ENCODE measurements around the gene HAUS7.

HAUS7 gene

DNA sequence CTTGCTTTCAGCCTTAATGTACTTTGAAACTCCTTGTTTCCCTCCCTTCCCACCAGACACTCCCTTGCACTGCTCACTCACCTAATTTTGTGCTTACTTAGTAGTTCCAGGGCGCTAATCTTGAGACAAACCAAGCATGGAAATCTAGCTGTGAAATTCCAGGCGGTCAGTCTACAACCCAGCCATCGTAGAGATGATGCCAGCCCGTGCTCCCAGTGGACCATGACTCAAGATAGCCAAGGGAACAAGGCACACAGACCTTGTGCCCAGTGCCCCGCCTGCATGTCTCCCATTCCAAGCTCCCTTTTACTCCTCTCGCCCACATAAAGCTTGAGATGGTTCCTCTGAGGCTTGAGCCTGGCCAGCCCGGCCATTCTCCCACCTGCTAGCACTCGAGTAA lies 35.6 kb downstream of the HAUS7 start:
- TF ChIP-seq BACH2 (CRISPR knock-in tag; IDR thresholded peaks at IDR 0.05; ENCODE audit: borderline replicate concordance), result no peak
- TF ChIP-seq PPARA (CRISPR knock-in tag; IDR thresholded peaks at IDR 0.05; ENCODE audit: borderline replicate concordance), result no peak
- no peak for TF ChIP-seq ESRRG (CRISPR knock-in tag; IDR thresholded peaks at IDR 0.05)
- TF ChIP-seq ZNF565 (CRISPR knock-in tag; conservative IDR thresholded peaks at IDR 0.05; ENCODE audit: low read depth), result no peak
- TF ChIP-seq, protein P1, sequence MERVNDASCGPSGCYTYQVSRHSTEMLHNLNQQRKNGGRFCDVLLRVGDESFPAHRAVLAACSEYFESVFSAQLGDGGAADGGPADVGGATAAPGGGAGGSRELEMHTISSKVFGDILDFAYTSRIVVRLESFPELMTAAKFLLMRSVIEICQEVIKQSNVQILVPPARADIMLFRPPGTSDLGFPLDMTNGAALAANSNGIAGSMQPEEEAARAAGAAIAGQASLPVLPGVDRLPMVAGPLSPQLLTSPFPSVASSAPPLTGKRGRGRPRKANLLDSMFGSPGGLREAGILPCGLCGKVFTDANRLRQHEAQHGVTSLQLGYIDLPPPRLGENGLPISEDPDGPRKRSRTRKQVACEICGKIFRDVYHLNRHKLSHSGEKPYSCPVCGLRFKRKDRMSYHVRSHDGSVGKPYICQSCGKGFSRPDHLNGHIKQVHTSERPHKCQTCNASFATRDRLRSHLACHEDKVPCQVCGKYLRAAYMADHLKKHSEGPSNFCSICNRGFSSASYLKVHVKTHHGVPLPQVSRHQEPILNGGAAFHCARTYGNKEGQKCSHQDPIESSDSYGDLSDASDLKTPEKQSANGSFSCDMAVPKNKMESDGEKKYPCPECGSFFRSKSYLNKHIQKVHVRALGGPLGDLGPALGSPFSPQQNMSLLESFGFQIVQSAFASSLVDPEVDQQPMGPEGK (CRISPR knock-in tag; IDR thresholded peaks at IDR 0.05; ENCODE audit: borderline replicate concordance), result no peak
- no peak for TF ChIP-seq ZNF8 (CRISPR knock-in tag; IDR thresholded peaks at IDR 0.05)
- TF ChIP-seq, protein P2, sequence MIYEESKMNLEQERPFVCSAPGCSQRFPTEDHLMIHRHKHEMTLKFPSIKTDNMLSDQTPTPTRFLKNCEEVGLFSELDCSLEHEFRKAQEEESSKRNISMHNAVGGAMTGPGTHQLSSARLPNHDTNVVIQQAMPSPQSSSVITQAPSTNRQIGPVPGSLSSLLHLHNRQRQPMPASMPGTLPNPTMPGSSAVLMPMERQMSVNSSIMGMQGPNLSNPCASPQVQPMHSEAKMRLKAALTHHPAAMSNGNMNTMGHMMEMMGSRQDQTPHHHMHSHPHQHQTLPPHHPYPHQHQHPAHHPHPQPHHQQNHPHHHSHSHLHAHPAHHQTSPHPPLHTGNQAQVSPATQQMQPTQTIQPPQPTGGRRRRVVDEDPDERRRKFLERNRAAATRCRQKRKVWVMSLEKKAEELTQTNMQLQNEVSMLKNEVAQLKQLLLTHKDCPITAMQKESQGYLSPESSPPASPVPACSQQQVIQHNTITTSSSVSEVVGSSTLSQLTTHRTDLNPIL (CRISPR knock-in tag; IDR thresholded peaks at IDR 0.05; ENCODE audit: low read depth), result no peak
- no peak for TF ChIP-seq ARNTL (CRISPR knock-in tag; IDR thresholded peaks at IDR 0.05; ENCODE audit: borderline replicate concordance, low read depth)
- no peak for TF ChIP-seq RARB (CRISPR knock-in tag; IDR thresholded peaks at IDR 0.05)
- ATAC-seq, result no peak

DNA sequence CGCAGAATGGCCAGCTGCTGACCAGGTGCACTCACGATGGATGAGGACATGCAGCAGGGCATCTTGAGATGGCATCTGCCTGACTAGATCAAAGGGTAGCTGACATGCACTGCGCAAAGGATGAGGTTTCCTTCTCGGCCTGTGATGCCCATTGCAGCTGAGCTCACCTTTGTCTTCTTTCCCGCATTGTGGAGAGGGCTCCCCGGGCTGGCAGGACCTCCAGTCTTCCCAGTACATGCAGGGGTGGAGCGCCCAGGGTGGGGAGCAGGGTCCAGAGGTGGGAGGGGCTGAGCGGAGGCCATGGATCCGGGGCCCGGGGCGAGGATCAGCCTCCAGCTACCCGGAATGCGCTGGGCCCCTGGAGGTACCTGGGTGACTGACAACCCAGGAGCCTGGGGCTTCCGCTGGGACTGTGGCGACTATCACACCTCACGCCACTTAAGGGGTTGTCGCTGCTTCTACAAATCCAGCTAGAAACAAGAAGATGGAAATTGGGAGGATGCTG lies 36.5 kb downstream of the HAUS7 start:
- no peak for TF ChIP-seq ISL1 (CRISPR knock-in tag; IDR thresholded peaks at IDR 0.05)
- TF ChIP-seq, protein P3, sequence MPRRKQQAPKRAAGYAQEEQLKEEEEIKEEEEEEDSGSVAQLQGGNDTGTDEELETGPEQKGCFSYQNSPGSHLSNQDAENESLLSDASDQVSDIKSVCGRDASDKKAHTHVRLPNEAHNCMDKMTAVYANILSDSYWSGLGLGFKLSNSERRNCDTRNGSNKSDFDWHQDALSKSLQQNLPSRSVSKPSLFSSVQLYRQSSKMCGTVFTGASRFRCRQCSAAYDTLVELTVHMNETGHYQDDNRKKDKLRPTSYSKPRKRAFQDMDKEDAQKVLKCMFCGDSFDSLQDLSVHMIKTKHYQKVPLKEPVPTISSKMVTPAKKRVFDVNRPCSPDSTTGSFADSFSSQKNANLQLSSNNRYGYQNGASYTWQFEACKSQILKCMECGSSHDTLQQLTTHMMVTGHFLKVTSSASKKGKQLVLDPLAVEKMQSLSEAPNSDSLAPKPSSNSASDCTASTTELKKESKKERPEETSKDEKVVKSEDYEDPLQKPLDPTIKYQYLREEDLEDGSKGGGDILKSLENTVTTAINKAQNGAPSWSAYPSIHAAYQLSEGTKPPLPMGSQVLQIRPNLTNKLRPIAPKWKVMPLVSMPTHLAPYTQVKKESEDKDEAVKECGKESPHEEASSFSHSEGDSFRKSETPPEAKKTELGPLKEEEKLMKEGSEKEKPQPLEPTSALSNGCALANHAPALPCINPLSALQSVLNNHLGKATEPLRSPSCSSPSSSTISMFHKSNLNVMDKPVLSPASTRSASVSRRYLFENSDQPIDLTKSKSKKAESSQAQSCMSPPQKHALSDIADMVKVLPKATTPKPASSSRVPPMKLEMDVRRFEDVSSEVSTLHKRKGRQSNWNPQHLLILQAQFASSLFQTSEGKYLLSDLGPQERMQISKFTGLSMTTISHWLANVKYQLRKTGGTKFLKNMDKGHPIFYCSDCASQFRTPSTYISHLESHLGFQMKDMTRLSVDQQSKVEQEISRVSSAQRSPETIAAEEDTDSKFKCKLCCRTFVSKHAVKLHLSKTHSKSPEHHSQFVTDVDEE (CRISPR knock-in tag; IDR thresholded peaks at IDR 0.05), result no peak
- TF ChIP-seq TCF4 (CRISPR knock-in tag; IDR thresholded peaks at IDR 0.05; ENCODE audit: borderline replicate concordance), result no peak
- TF ChIP-seq TOX (CRISPR knock-in tag; IDR thresholded peaks at IDR 0.05; ENCODE audit: borderline replicate concordance), result no peak
- TF ChIP-seq ZNF8 (CRISPR knock-in tag; IDR thresholded peaks at IDR 0.05), result no peak
- TF ChIP-seq, protein P4, sequence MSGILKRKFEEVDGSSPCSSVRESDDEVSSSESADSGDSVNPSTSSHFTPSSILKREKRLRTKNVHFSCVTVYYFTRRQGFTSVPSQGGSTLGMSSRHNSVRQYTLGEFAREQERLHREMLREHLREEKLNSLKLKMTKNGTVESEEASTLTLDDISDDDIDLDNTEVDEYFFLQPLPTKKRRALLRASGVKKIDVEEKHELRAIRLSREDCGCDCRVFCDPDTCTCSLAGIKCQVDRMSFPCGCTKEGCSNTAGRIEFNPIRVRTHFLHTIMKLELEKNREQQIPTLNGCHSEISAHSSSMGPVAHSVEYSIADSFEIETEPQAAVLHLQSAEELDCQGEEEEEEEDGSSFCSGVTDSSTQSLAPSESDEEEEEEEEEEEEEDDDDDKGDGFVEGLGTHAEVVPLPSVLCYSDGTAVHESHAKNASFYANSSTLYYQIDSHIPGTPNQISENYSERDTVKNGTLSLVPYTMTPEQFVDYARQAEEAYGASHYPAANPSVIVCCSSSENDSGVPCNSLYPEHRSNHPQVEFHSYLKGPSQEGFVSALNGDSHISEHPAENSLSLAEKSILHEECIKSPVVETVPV (CRISPR knock-in tag; IDR thresholded peaks at IDR 0.05), result no peak
- TF ChIP-seq ZFP3 (CRISPR knock-in tag; IDR thresholded peaks at IDR 0.05), result no peak
- TF ChIP-seq, protein P2 (CRISPR knock-in tag; IDR thresholded peaks at IDR 0.05; ENCODE audit: low read depth), result no peak
- no peak for TF ChIP-seq OSR1 (CRISPR knock-in tag; IDR thresholded peaks at IDR 0.05)
- TF ChIP-seq ZNF70 (CRISPR knock-in tag; IDR thresholded peaks at IDR 0.05), result no peak
- no peak for TF ChIP-seq ARNTL (CRISPR knock-in tag; IDR thresholded peaks at IDR 0.05; ENCODE audit: borderline replicate concordance, low read depth)
- TF ChIP-seq ZFP30 (CRISPR knock-in tag; IDR thresholded peaks at IDR 0.05), result no peak
- TF ChIP-seq ZC3H10 (CRISPR knock-in tag; IDR thresholded peaks at IDR 0.05), result no peak
- no peak for ATAC-seq

DNA sequence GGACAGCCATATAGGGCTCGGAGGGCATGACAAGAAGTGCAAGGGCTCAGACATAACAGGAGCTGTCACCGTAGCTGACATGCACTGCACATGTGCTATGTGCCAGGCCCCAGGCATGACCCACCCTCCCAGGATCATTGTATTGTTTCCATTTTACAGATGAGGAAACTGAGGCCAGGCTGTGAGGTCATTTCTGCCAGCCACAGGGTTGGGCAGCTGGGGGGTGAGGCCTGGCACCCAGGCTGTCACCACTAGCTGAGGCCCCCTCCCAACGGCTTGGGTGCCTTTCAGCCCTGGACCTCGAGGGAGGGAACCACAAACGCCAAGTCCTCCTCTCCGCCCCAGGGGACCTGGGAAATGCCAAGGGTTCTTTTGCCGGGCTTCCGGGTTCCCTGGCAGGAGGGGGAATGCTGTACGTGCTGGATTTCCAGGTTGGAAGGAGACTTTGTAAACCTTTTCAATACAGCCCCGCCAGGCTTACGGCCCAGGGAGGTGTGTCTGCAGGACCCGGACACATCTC lies 37.2 kb downstream of the HAUS7 start:
- ATAC-seq, result no peak
- TF ChIP-seq BACH2 (CRISPR knock-in tag; IDR thresholded peaks at IDR 0.05; ENCODE audit: borderline replicate concordance), result no peak
- no peak for TF ChIP-seq GLIS3 (CRISPR knock-in tag; IDR thresholded peaks at IDR 0.05)
- TF ChIP-seq CSDC2 (CRISPR knock-in tag; IDR thresholded peaks at IDR 0.05), result no peak
- TF ChIP-seq SNAI2 (CRISPR knock-in tag; IDR thresholded peaks at IDR 0.05), result no peak
- TF ChIP-seq TCF4 (CRISPR knock-in tag; IDR thresholded peaks at IDR 0.05; ENCODE audit: borderline replicate concordance), result no peak
- no peak for TF ChIP-seq ZFP30 (CRISPR knock-in tag; IDR thresholded peaks at IDR 0.05)
- no peak for TF ChIP-seq ZNF8 (CRISPR knock-in tag; IDR thresholded peaks at IDR 0.05)
- no peak for TF ChIP-seq RARB (CRISPR knock-in tag; IDR thresholded peaks at IDR 0.05)
- TF ChIP-seq ARNTL (CRISPR knock-in tag; IDR thresholded peaks at IDR 0.05; ENCODE audit: borderline replicate concordance, low read depth), result no peak
- TF ChIP-seq ZFP3 (CRISPR knock-in tag; IDR thresholded peaks at IDR 0.05), result no peak
- TF ChIP-seq, protein P4 (CRISPR knock-in tag; IDR thresholded peaks at IDR 0.05), result no peak
- no peak for TF ChIP-seq ESRRG (CRISPR knock-in tag; IDR thresholded peaks at IDR 0.05)
- no peak for TF ChIP-seq ISL1 (CRISPR knock-in tag; IDR thresholded peaks at IDR 0.05)
- no peak for TF ChIP-seq ZNF565 (CRISPR knock-in tag; conservative IDR thresholded peaks at IDR 0.05; ENCODE audit: low read depth)
- TF ChIP-seq OSR1 (CRISPR knock-in tag; IDR thresholded peaks at IDR 0.05), result no peak
- TF ChIP-seq, protein P1 (CRISPR knock-in tag; IDR thresholded peaks at IDR 0.05; ENCODE audit: borderline replicate concordance), result no peak
